ENCODE results near the gene ANKFN1. TPM values are rescaled to one million over a fixed set of nuclear protein-coding genes. Genes with fewer than 3 reads are reported as not detected.

The ANKFN1 gene
- total and polyA plus RNA-seq, 2 of the 13 experiments (the other 11 are each of a cell fraction or from before 2014, with no cell fraction given): not detected

DNA sequence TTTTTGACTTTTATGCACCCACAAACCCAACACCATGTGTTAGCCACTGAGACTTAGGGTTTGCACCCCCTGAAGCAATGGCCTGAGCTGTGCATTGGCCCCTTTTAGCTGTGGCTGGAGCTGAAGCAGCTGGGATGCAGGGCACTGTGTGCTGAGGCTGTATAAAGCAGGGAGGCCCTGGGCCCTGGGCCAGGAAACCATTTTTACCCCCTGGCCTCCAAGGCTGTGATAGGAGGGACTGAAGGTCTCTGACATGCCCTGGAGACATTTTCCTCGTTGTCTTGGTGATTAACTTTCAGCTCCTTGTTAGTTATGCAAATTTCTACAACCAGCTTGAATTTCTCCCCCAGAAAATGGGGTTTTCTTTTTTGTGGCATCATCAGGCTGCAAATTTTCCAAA is 6.7 kb upstream of the ANKFN1 start (continued):
- TF ChIP-seq, protein P1, sequence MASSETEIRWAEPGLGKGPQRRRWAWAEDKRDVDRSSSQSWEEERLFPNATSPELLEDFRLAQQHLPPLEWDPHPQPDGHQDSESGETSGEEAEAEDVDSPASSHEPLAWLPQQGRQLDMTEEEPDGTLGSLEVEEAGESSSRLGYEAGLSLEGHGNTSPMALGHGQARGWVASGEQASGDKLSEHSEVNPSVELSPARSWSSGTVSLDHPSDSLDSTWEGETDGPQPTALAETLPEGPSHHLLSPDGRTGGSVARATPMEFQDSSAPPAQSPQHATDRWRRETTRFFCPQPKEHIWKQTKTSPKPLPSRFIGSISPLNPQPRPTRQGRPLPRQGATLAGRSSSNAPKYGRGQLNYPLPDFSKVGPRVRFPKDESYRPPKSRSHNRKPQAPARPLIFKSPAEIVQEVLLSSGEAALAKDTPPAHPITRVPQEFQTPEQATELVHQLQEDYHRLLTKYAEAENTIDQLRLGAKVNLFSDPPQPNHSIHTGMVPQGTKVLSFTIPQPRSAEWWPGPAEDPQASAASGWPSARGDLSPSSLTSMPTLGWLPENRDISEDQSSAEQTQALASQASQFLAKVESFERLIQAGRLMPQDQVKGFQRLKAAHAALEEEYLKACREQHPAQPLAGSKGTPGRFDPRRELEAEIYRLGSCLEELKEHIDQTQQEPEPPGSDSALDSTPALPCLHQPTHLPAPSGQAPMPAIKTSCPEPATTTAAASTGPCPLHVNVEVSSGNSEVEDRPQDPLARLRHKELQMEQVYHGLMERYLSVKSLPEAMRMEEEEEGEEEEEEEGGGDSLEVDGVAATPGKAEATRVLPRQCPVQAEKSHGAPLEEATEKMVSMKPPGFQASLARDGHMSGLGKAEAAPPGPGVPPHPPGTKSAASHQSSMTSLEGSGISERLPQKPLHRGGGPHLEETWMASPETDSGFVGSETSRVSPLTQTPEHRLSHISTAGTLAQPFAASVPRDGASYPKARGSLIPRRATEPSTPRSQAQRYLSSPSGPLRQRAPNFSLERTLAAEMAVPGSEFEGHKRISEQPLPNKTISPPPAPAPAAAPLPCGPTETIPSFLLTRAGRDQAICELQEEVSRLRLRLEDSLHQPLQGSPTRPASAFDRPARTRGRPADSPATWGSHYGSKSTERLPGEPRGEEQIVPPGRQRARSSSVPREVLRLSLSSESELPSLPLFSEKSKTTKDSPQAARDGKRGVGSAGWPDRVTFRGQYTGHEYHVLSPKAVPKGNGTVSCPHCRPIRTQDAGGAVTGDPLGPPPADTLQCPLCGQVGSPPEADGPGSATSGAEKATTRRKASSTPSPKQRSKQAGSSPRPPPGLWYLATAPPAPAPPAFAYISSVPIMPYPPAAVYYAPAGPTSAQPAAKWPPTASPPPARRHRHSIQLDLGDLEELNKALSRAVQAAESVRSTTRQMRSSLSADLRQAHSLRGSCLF (CRISPR knock-in tag; IDR thresholded peaks at IDR 0.05; ENCODE audit: borderline replicate concordance): no peak
- no peak for TF ChIP-seq FOXC1 (CRISPR knock-in tag; IDR thresholded peaks at IDR 0.05; ENCODE audit: borderline replicate concordance)
- no peak for TF ChIP-seq ZBTB8A (CRISPR knock-in tag; IDR thresholded peaks at IDR 0.05; ENCODE audit: borderline replicate concordance, low read depth)
- TF ChIP-seq, protein P2, sequence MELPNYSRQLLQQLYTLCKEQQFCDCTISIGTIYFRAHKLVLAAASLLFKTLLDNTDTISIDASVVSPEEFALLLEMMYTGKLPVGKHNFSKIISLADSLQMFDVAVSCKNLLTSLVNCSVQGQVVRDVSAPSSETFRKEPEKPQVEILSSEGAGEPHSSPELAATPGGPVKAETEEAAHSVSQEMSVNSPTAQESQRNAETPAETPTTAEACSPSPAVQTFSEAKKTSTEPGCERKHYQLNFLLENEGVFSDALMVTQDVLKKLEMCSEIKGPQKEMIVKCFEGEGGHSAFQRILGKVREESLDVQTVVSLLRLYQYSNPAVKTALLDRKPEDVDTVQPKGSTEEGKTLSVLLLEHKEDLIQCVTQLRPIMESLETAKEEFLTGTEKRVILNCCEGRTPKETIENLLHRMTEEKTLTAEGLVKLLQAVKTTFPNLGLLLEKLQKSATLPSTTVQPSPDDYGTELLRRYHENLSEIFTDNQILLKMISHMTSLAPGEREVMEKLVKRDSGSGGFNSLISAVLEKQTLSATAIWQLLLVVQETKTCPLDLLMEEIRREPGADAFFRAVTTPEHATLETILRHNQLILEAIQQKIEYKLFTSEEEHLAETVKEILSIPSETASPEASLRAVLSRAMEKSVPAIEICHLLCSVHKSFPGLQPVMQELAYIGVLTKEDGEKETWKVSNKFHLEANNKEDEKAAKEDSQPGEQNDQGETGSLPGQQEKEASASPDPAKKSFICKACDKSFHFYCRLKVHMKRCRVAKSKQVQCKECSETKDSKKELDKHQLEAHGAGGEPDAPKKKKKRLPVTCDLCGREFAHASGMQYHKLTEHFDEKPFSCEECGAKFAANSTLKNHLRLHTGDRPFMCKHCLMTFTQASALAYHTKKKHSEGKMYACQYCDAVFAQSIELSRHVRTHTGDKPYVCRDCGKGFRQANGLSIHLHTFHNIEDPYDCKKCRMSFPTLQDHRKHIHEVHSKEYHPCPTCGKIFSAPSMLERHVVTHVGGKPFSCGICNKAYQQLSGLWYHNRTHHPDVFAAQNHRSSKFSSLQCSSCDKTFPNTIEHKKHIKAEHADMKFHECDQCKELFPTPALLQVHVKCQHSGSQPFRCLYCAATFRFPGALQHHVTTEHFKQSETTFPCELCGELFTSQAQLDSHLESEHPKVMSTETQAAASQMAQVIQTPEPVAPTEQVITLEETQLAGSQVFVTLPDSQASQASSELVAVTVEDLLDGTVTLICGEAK (IDR thresholded peaks at IDR 0.05): no peak
- TF ChIP-seq, protein P2 (CRISPR knock-in tag; IDR thresholded peaks at IDR 0.05): no peak
- TF ChIP-seq MLLT10 (CRISPR knock-in tag; IDR thresholded peaks at IDR 0.05): no peak
- no peak for TF ChIP-seq HHEX (CRISPR knock-in tag; IDR thresholded peaks at IDR 0.05)
- no peak for TF ChIP-seq SMAD3 (CRISPR knock-in tag; IDR thresholded peaks at IDR 0.05)

All from HepG2 (cell line).